Endothelial cell of umbilical vein (primary cell): Measurements from ENCODE around the gene FOXO6. TPM values are rescaled to one million over a fixed set of nuclear protein-coding genes. Genes with fewer than 3 reads are reported as not detected.
A peak's percentile ranks its signal among the peaks of the same experiment; 100 is the strongest.

ENCODE experiments used
- BruUV-seq: library from RNA; stranded (reverse); fragments of 400-500 nt; replicated peaks from 2 replicates; lab custom pipeline; 2021; lab: Mats Ljungman, UMichigan
- CTCF ChIA-PET: fragments of 300-600, 350-600 bp; sonication (Branson Sonifier 250); formaldehyde crosslinking; loops from one replicate; lab custom pipeline; 2021; ENCODE audit warnings: antibody characterized with exemption, inconsistent platforms; lab: Charles Lee
- POLR2A ChIA-PET: fragments of 300-600, 350-600 bp; sonication (Branson Sonifier 250); formaldehyde crosslinking; loops from one replicate; lab custom pipeline; 2021; ENCODE audit warnings: antibody characterized with exemption, inconsistent platforms; lab: Charles Lee
- DNase-seq: peaks from one replicate; pipeline ENCODE4 v3.0.0-alpha.2; 2011; ENCODE audit warnings: low read depth, low spot score
- FAIRE-seq: peaks from 2 replicates; lab custom pipeline; 2011; peaks lifted over from hg19 to GRCh38; lab: Jason Lieb, UNC
- H2AFZ ChIP-seq: 2 replicates; pipeline ENCODE4 v1.6.0; 2012; ENCODE audit warnings: low read depth, low read length, control low read depth, inconsistent platforms
- H3K27ac ChIP-seq: 2 replicates; pipeline ENCODE4 v1.5.1; 2011; ENCODE audit warnings: low read depth, mild to moderate bottlenecking, control low read depth, low read length, moderate library complexity; ENCODE audit not compliant: insufficient read depth
- H3K27me3 ChIP-seq, 2 experiments: 2 replicates each; pipeline versions ENCODE4 v1.6.0 to v1.6.1; 2011; ENCODE audit warnings: low read length in 2 of 2, mixed read lengths in 1 of 2; ENCODE audit not compliant: control insufficient read depth in 2 of 2, insufficient read depth in 2 of 2
- H3K36me3 ChIP-seq, 2 experiments: 2 replicates in 1 of 2; 3 replicates in 1 of 2; pipeline ENCODE4 v1.5.1; 2011; ENCODE audit warnings: low read length in 2 of 2, mild to moderate bottlenecking in 1 of 2, moderate library complexity in 1 of 2; ENCODE audit not compliant: control insufficient read depth in 2 of 2, insufficient read depth in 2 of 2; ENCODE audit errors: extremely low read depth in 1 of 2
- H3K4me1 ChIP-seq: 3 replicates; pipeline ENCODE4 v1.5.1; 2011; ENCODE audit warnings: mild to moderate bottlenecking, low read length; ENCODE audit not compliant: control insufficient read depth, insufficient read depth; ENCODE audit errors: extremely low read depth
- H3K4me2 ChIP-seq: 2 replicates; pipeline ENCODE4 v1.6.1; 2011; ENCODE audit warnings: low read length, control low read depth, mixed read lengths; ENCODE audit not compliant: insufficient read depth
- H3K4me3 ChIP-seq, 3 experiments: fragments of 200-600 bp in 1 of 3; sonication (generic), shearing (Covaris generic) in 1 of 3; replicated peaks in 1 of 3; 2 replicates each; pipeline ENCODE4 v1.5.1; 2011 to 2016; ENCODE audit warnings: control low read depth in 3 of 3, low read length in 3 of 3, mild to moderate bottlenecking in 2 of 3, inconsistent platforms in 1 of 3, low read depth in 1 of 3, moderate library complexity in 1 of 3; ENCODE audit not compliant: insufficient read depth in 1 of 3
- H3K79me2 ChIP-seq: 2 replicates; pipeline ENCODE4 v1.6.0; 2012; ENCODE audit warnings: low read length, inconsistent platforms; ENCODE audit not compliant: control insufficient read depth, insufficient read depth
- H3K9ac ChIP-seq: replicated peaks from 2 replicates; pipeline ENCODE3; 2011; ENCODE audit warnings: low read length, control low read depth; ENCODE audit not compliant: insufficient read depth; ENCODE audit errors: extremely low read depth
- H3K9me1 ChIP-seq: replicated peaks from 3 replicates; pipeline ENCODE4 v1.6.0; 2011; ENCODE audit warnings: mild to moderate bottlenecking, low read length; ENCODE audit not compliant: control insufficient read depth, insufficient read depth; ENCODE audit errors: extremely low read depth
- H3K9me3 ChIP-seq: replicated peaks from 2 replicates; pipeline ENCODE4 v1.5.1; 2012; ENCODE audit warnings: low read length, inconsistent platforms; ENCODE audit not compliant: control insufficient read depth, insufficient read depth
- H4K20me1 ChIP-seq: replicated peaks from 2 replicates; pipeline ENCODE3; 2011; ENCODE audit warnings: mild to moderate bottlenecking, low read length; ENCODE audit not compliant: control insufficient read depth, insufficient read depth; ENCODE audit errors: extremely low read depth
- EZH2 ChIP-seq: IDR thresholded peaks from 2 replicates; pipeline ENCODE4 v1.6.1; 2012; ENCODE audit warnings: borderline replicate concordance, low read depth, mild to moderate bottlenecking, moderate library complexity, low read length, inconsistent platforms; ENCODE audit not compliant: severe bottlenecking
- FOS ChIP-seq: IDR thresholded peaks from 2 replicates; pipeline ENCODE4 v1.6.1; 2011; ENCODE audit warnings: mild to moderate bottlenecking, low read length, moderate library complexity, borderline replicate concordance; ENCODE audit not compliant: insufficient read depth
- GATA2 ChIP-seq: IDR thresholded peaks from 2 replicates; pipeline ENCODE4 v1.7.0; 2011; ENCODE audit warnings: low read depth, mild to moderate bottlenecking, moderate library complexity, mixed read lengths, low read length; ENCODE audit not compliant: insufficient read length, insufficient read depth
- MYC ChIP-seq: IDR thresholded peaks from one replicate; pipeline ENCODE4 v1.6.1; 2011; ENCODE audit warnings: mild to moderate bottlenecking, low read depth, low read length
- POLR2A ChIP-seq: IDR thresholded peaks from 2 replicates; pipeline ENCODE4 v1.6.1; 2012; ENCODE audit warnings: low read depth, mild to moderate bottlenecking, control low read depth, low read length
- POLR2AphosphoS5 ChIP-seq: IDR thresholded peaks from 2 replicates; pipeline ENCODE4 v1.6.1; 2012; ENCODE audit warnings: low read depth, mild to moderate bottlenecking, control low read depth, low read length, moderate library complexity; ENCODE audit not compliant: insufficient read depth
- dilution Hi-C: fragments of 300-500 bp; cut with MboI; formaldehyde crosslinking; loops from one replicate; pipeline ENCODE4 v1.15.0; 2019; ENCODE audit warnings: low sequenced_read_pairs; ENCODE audit not compliant: extremely low pct_ligation_motif_present
- intact Hi-C: fragments of 100-400 bp; cut with micrococcal nuclease; formaldehyde crosslinking; loops from one replicate; pipeline ENCODE4 v1.10.0; 2022
- polyA plus RNA-seq, 4 experiments: library from polyadenylated mRNA; depleted of rRNA in 3 of 4; stranded (reverse) in 3 of 4; unstranded in 1 of 4; fragments of >200 nt; gene quantifications; 2 replicates each; pipeline versions ENCODE4 v1.2.1 to v1.2.3, GENCODE V29; 2011 to 2012; ENCODE audit warnings: missing spikeins in 1 of 4
- total RNA-seq: library from RNA; stranded (reverse); gene quantifications from 2 replicates; pipeline ENCODE4 v1.2.3, GENCODE V29; 2021

Gene FOXO6
- total and polyA plus RNA-seq, 2 donors (not counting 3 experiments of a cell fraction or from before 2014, with no cell fraction given) = 0.04 to 0.38 TPM

GRCh38 chr1:41404308-41404761 is 43.1 kb downstream of the FOXO6 start:
- dilution Hi-C loops = no loop called here
- H3K9me1 ChIP-seq = no peaks in the 10 kb centered on the region
- H4K20me1 ChIP-seq = no peaks in the 10 kb centered on the region
- peak; percentile 40 for DNase-seq
- ChIA-PET CTCF (interaction anchor here (1.0 to 1.2 kb wide), 3 partner anchors 9 to 84 kb away, joined by 3 to 6 read pairs (median 3); no protein-coding TSS in a partner anchor), POLR2A (no interaction called here)
- no peak overlapping the region for H3K4me3 ChIP-seq
- TF ChIP-seq MYC (no peak), FOS (no peak), GATA2 (no peak)
- peaks cover 2% of the 10 kb centered on the region for H3K4me1 ChIP-seq
- no peaks in the 10 kb centered on the region for H3K36me3 ChIP-seq
- H2AFZ ChIP-seq = no peak overlapping the region
- no peaks in the 10 kb centered on the region for H3K79me2 ChIP-seq
- no peak overlapping the region for H3K9ac ChIP-seq
- no peak overlapping the region for H3K4me2 ChIP-seq
- H3K9me3 ChIP-seq = no peaks in the 10 kb centered on the region
- peaks cover under 1 to 8% of the 10 kb centered on the region in 2 experiments for H3K27me3 ChIP-seq
- intact Hi-C loops = no loop called here
- FAIRE-seq = peak; percentile 33
- H3K27ac ChIP-seq = no peak overlapping the region
- BruUV-seq = no TSS peak

DNA sequence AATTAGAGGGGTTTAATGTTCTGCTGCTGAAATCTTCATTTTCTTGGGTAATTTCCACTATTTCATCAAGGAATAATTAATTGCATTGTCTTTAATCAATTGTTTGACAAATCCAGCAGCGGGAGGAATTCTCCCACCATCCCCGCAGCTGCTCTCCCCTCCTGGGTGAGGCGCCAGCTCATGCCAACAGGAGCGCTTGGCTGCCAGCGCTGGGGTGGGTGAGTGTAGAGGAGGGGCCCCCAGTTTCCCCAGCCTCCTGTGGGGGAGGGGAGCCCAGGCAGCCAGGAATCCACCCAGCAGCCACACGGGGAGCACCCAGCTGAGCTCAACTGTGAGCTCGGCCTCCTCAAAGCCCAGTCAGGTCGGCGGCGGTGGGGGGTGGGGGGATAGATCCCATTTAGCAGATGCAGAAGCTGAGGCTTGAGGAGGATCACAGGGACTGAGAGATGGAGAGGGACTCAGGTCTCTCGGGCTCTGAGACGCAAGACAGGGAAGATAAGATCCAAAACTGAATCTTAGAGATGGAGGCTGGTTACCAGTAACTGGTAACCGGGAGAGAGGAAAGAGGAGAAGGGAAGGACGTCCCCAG is 46.5 kb downstream of the FOXO6 start:
- Histone ChIP-seq H3K27ac (no peak overlapping the region), H3K27me3 (peaks cover 8 to 14% of the 10 kb centered on the region in 2 experiments), H3K4me2 (no peak overlapping the region), H3K4me3 (no peak overlapping the region), H3K36me3 (no peaks in the 10 kb centered on the region), H3K79me2 (no peaks in the 10 kb centered on the region), H3K9me3 (no peaks in the 10 kb centered on the region), H3K9me1 (no peaks in the 10 kb centered on the region), H3K4me1 (peaks cover 2% of the 10 kb centered on the region), H2AFZ (no peak overlapping the region), H3K9ac (no peak overlapping the region), H4K20me1 (no peaks in the 10 kb centered on the region)
- ChIA-PET POLR2A (no interaction called here), CTCF (interaction anchor here (1.3 to 1.6 kb wide), 2 partner anchors 10 to 12 kb away, joined by 3 read pairs; no protein-coding TSS in a partner anchor)
- FAIRE-seq = no peak
- dilution Hi-C loops (no loop called here), intact Hi-C loops (no loop called here)
- no TSS peak for BruUV-seq
- TF ChIP-seq POLR2A (no peak), EZH2 (no peak), POLR2AphosphoS5 (no peak)
- no peak for DNase-seq
